ENCODE results near the gene RNF187.
"Not testable (repeated sequence)": the region's sequence is repeated elsewhere in the genome, so short reads cannot be mapped to it uniquely, and the experiment has no call there.

RNF187 gene

DNA sequence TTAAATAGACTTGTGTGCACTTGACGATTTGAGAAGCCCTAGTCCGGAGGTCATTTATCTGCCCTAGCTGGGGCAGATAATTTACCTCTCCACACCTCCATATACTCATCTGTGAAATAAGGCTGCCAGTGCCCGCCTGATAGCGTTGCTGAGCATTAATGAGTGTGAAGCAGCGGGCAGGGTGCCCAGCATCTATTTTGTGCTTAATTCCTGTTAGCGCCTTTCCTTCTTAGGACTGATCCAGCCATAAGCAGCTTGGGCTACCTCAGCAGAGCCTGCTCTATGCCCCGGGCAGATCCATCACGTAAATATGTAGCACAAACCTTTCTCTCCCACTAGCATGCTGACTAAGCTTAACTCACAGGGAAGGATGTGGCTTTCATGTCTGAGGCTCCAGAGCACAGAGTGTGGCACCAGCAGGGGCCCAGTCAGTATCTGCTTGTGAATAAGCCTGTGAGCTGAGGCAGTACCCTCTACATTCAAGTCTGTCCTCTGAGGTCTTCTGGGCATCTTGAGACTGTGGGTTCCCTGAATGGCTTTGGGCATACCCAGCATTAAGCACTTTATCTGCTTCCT, 21.5 kb upstream of the RNF187 start:
- H3K27ac ChIP-seq, result no peak overlapping the region
- no peaks in the 10 kb centered on the region for H3K9me3 ChIP-seq (ENCODE audit: severe bottlenecking)
- TF ChIP-seq, protein P1, sequence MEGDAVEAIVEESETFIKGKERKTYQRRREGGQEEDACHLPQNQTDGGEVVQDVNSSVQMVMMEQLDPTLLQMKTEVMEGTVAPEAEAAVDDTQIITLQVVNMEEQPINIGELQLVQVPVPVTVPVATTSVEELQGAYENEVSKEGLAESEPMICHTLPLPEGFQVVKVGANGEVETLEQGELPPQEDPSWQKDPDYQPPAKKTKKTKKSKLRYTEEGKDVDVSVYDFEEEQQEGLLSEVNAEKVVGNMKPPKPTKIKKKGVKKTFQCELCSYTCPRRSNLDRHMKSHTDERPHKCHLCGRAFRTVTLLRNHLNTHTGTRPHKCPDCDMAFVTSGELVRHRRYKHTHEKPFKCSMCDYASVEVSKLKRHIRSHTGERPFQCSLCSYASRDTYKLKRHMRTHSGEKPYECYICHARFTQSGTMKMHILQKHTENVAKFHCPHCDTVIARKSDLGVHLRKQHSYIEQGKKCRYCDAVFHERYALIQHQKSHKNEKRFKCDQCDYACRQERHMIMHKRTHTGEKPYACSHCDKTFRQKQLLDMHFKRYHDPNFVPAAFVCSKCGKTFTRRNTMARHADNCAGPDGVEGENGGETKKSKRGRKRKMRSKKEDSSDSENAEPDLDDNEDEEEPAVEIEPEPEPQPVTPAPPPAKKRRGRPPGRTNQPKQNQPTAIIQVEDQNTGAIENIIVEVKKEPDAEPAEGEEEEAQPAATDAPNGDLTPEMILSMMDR (IDR thresholded peaks at IDR 0.05; ENCODE audit: low read depth, low read length), result no peak
- DNase-seq, result peak; percentile 17
- H3K27me3 ChIP-seq (ENCODE audit: insufficient read depth, low read depth, severe bottlenecking), result no peaks in the 10 kb centered on the region
- no peak overlapping the region for H3K4me3 ChIP-seq (ENCODE audit: low read depth, low read length)
- H3K36me3 ChIP-seq, result no peaks in the 10 kb centered on the region

DNA sequence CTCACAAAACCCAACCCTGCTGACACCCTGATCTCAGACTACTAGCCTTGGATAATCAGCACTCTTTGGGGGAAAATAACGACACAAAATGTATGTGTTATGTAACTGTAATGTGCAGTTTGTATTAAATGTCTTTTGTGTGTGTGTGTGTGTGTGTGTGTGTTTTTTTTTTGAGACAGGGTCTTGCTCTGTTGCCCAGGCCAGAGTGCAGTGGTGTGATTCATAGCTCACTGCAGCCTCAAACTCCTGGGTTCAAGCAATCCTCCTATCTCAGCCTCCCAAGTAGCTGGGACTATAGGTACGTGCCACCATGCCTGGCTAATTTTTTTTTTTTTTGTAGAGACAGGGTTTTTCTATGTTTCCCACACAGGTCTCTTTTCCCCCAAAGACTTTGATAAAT, 19.0 kb upstream of the RNF187 start:
- not testable (repeated sequence) for H3K9me3 ChIP-seq (ENCODE audit: severe bottlenecking); H3K4me3 ChIP-seq (ENCODE audit: low read depth, low read length); H3K27me3 ChIP-seq (ENCODE audit: insufficient read depth, low read depth, severe bottlenecking); DNase-seq; H3K36me3 ChIP-seq; H3K27ac ChIP-seq

DNA sequence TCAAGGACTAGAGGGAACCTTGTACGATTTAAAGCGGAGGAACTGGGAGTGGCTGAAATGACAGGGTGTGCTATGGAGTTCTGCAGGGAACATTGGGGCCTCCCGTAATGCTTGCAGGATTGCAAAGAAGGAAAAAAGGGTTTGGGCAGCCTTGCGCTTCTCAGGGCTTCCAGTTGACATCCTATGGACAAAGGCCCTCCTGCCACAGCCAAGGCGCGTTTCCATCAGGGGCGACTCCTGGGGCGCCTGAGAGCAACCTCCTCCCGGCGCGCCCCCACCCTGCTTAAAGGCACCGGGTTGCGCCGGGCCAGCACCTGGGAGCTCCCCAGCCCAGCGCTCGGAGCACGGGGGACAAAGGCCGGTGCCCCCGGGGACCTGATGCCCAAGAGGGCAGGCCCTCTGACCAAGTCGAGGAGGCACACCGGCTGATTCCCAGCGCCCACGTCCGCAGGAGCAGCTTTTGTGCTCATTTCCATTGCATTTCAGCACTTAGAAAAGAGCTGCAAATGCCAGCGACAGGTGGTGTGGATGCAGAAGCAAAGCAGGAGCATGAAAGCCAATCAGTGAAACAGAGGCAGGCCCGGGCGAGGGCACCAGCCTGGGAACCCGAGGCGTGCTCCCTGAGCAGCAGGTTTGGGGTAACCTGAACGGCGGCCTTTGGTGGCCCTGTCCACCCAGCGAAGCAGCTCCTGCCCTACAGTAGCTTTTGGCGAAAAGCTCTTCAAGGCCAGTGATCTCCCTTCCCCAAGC, 17.6 kb upstream of the RNF187 start:
- Histone ChIP-seq H3K4me3 (ENCODE audit: low read depth, low read length) (no peak overlapping the region), H3K27ac (no peak overlapping the region), H3K9me3 (ENCODE audit: severe bottlenecking) (no peaks in the 10 kb centered on the region), H3K27me3 (ENCODE audit: insufficient read depth, low read depth, severe bottlenecking) (no peaks in the 10 kb centered on the region), H3K36me3 (no peaks in the 10 kb centered on the region)
- TF ChIP-seq, protein P1 (IDR thresholded peaks at IDR 0.05; ENCODE audit: low read depth, low read length), result no peak
- no peak for DNase-seq

DNA sequence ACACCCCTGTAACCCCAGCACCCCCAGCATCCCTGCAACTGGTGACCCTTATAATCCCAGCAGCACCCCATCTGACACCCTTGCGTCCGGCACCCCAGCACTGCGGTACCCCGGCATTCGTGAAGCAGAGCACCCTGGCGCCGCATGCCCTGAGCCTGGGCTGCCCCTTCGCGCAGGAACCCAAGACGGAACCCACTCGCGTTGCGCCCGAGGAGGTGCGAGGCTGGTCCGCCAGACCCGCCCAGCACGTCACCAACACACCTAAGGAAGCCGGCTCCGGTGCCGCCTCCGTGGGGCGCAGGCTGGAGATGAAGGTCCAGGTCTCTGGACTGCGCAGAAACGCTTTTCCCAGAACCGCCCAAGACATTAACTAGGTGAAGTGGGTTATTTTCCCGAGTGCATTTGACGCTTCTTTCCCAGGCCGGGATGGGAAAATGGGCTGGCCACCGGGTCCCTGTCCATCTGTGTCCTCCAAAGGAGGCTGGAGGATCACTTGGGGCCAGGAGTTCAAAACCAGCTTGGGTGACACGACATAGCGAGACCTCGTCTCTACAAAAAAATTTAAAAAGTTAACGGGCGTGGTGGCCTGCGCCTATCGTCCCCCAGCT, 15.9 kb upstream of the RNF187 start:
- no peaks in the 10 kb centered on the region for H3K27me3 ChIP-seq (ENCODE audit: insufficient read depth, low read depth, severe bottlenecking)
- H3K36me3 ChIP-seq, result no peaks in the 10 kb centered on the region
- DNase-seq, result no peak
- H3K9me3 ChIP-seq (ENCODE audit: severe bottlenecking), result no peaks in the 10 kb centered on the region
- no peak overlapping the region for H3K27ac ChIP-seq
- no peak overlapping the region for H3K4me3 ChIP-seq (ENCODE audit: low read depth, low read length)
- TF ChIP-seq, protein P1 (IDR thresholded peaks at IDR 0.05; ENCODE audit: low read depth, low read length), result no peak

DNA sequence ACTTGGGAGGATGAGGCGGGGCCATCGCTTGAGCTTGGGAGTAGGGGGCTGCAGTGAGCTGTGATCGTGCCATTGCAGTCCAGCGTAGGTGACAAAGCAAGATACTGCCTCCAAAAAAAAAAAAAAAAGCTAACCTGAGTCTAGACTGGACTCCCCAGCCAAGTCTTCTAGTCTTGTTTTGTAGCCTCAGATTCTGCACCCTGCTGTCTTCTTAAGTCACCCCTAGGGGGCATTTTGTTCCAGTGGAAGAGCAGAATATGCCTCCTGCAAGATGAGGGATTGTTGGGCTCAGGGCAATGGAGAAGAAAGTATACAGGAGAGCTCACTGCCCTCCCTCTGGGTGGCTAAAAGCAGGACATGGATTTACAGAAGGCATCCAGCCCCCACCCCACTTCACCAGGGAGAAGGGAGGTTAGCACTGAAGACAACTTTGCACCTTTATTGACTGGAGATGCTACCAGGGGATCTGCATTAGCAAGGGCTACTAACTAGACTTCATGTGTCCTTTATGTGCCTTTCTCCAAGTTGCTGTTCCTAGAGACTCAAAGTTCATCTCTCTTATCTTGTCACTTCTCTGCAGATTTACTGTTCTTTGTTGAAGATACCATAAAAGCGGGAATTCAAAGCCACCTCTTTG, 15.3 kb upstream of the RNF187 start:
- H3K4me3 ChIP-seq (ENCODE audit: low read depth, low read length), result no peak overlapping the region
- no peak overlapping the region for H3K27ac ChIP-seq
- no peaks in the 10 kb centered on the region for H3K9me3 ChIP-seq (ENCODE audit: severe bottlenecking)
- DNase-seq, result no peak
- no peaks in the 10 kb centered on the region for H3K27me3 ChIP-seq (ENCODE audit: insufficient read depth, low read depth, severe bottlenecking)
- TF ChIP-seq, protein P1 (IDR thresholded peaks at IDR 0.05; ENCODE audit: low read depth, low read length), result peak; percentile 55; the same call in 1 of the 2 replicates
- no peaks in the 10 kb centered on the region for H3K36me3 ChIP-seq

DNA sequence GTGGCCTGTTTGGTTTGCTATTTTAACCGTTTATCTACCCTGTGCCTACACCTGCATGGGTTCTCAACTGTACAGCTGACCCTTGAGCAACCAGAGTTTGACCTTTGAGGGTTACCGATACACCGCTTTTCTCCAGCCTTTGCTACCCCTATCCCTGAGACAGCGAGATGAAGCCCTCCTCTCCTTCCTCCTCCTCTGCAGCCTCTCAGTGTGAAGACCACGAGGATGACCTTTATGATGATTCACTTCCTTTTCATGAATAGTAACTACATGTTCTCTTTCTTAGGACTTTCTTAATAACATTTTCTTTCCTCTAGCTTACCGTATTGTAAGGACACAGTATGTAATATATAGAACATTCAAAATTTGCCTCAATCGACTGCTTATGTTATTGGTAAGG, 14.5 kb upstream of the RNF187 start:
- no peak for DNase-seq
- Histone ChIP-seq H3K4me3 (ENCODE audit: low read depth, low read length) (no peak overlapping the region), H3K36me3 (no peaks in the 10 kb centered on the region), H3K27me3 (ENCODE audit: insufficient read depth, low read depth, severe bottlenecking) (no peaks in the 10 kb centered on the region), H3K9me3 (ENCODE audit: severe bottlenecking) (no peaks in the 10 kb centered on the region), H3K27ac (no peak overlapping the region)
- TF ChIP-seq, protein P1 (IDR thresholded peaks at IDR 0.05; ENCODE audit: low read depth, low read length), result no peak

Data from WERI-Rb-1 (cell line).